ENCODE results near the gene GLRA3.

- TF ChIP-seq YY1 (IDR thresholded peaks at IDR 0.05; ENCODE audit: insufficient read depth, insufficient read length) (no peak), ZNF274 (IDR thresholded peaks at IDR 0.05; ENCODE audit: low read depth, low read length) (no peak)
Observed at GRCh38 chr4:174835536-174835935, 6.5 kb upstream of the GLRA3 start.

All from NT2/D1 (cell line).